Heart right ventricle (tissue), 16 donors: ENCODE measurements around the gene PTPRM. TPM values are rescaled to one million over a fixed set of nuclear protein-coding genes. Genes with fewer than 3 reads are reported as not detected.

ENCODE experiments used
- ATAC-seq, 8 donors: fragments of 200-7000 bp; cut with Tn5 transposase; one replicate each; pipeline ENCODE4 v1.9.1; 2020; ENCODE audit warnings: mild to moderate bottlenecking in 8 of 8, moderate library complexity in 8 of 8, moderate number of reproducible peaks in 1 of 8
- DNase-seq, 2 donors: peaks; one replicate each; pipeline ENCODE4 v3.0.0-alpha.2; 2020
- H3K27ac ChIP-seq, 10 donors: fragments of 200-600 bp; sonication (generic) in 2 of 10; one replicate each; pipeline versions ENCODE4 v1.5.0 to v1.8.0; 2020 to 2022; ENCODE audit warnings: mild to moderate bottlenecking in 3 of 10
- H3K27me3 ChIP-seq, 7 donors: fragments of 200-600 bp; one replicate each; pipeline ENCODE4 v1.8.0; 2021 to 2022; ENCODE audit warnings: mild to moderate bottlenecking in 2 of 7
- H3K36me3 ChIP-seq, 9 donors: fragments of 200-600 bp; sonication (generic) in 1 of 9; one replicate each; pipeline versions ENCODE4 v1.5.0 to v1.8.0; 2020 to 2022; ENCODE audit warnings: mild to moderate bottlenecking in 2 of 9
- H3K4me1 ChIP-seq, 9 donors: fragments of 200-600 bp; sonication (generic) in 1 of 9; one replicate each; pipeline versions ENCODE4 v1.5.0 to v1.8.0; 2020 to 2022; ENCODE audit warnings: mild to moderate bottlenecking in 4 of 9
- H3K4me3 ChIP-seq, 10 donors: fragments of 200-600 bp; sonication (generic) in 2 of 10; one replicate each; pipeline versions ENCODE4 v1.5.0 to v1.8.0; 2020 to 2022; ENCODE audit warnings: mild to moderate bottlenecking in 7 of 10, moderate library complexity in 2 of 10
- H3K9me3 ChIP-seq, 11 donors: fragments of 200-600 bp in 10 of 11; sonication (generic) in 2 of 11; one replicate each; pipeline versions ENCODE4 v1.5.0 to v1.8.0; 2013 to 2022; ENCODE audit warnings: mild to moderate bottlenecking in 2 of 11, control low read depth in 1 of 11, moderate library complexity in 1 of 11
- WGBS, 2 donors: extraction: QIAGEN DNeasy Blood & Tissue Kit; methylation state at CpG; one replicate each; pipeline ENCODE4 v1.1.7; 2013; ENCODE audit warnings: inconsistent platforms in 1 of 2; 5-methylcytosine and 5-hydroxymethylcytosine counted together
- intact Hi-C, 10 donors: fragments of 100-400 bp; cut with DNase I; formaldehyde crosslinking; loops; one replicate each; pipeline versions ENCODE4 v1.11.1 to v1.14.2; 2022
- polyA plus RNA-seq, 2 donors: library from polyadenylated mRNA; stranded (reverse); fragments of 200-250 nt; gene quantifications; one replicate each; pipeline ENCODE4 v1.2.3, GENCODE V29; 2013
- total RNA-seq, 10 donors: library from RNA; stranded (reverse); fragmentation: NEBNext Ultra II Directional in 3 of 10; extraction: Animal tissue kit (Norgen Biotek cat#: 25700) in 3 of 10; gene quantifications; one replicate each; pipeline versions ENCODE4 v1.2.1 to v1.2.4, GENCODE V29; 2021 to 2023
- TF ChIP-seq, protein P1 (sequence below), 9 donors: fragments of 200-600 bp; sonication (generic) in 2 of 9; IDR thresholded peaks; one replicate each; pipeline versions ENCODE4 v1.5.0 to v1.8.0; 2021 to 2022; ENCODE audit warnings: antibody characterized with exemption in 9 of 9, mild to moderate bottlenecking in 5 of 9, moderate library complexity in 1 of 9
- donor health status: Arrhythmogenic right ventricular cardiomyopathy.
- donor health status: ischemic (EF 13 %, LVEDD 7.1; RV severe dilation, severe dysfunction).
- donor health status: healthy with polysubstance abuse.
- donor health status: DM: no; HTN: yes; CAD: no.
- donor health status: DM: no; HTN: no; CAD: no.
- donor health status: ischemic (EF 25% LVEDD 6.9; RV normal size, moderate dysfunction).
- donor health status: ischemic (EF 25% LVEDD 5.7; RV mildly dilated, moderate dysfunction).
- donor health status: healthy.
- donor health status: DM: yes; HTN: yes; CAD: no.
- donor health status: Ischemic cardiomyopathy.
- donor health status: ischemic (EF 35%, LVEDD 5.7; RV mildly dilated, moderate dysfunction).
- donor health status: nonischemic (EF 11% LVEDD 7.7; RV severe dilation, severe dysfunction).
- donor health status: DM: yes; HTN: yes; CAD: no.
- donor health status: PGD.
- donor health status: ischemic (EF 29% LVEDD 5.4; RV normal size, mild dysfunction).
- donor health status: nonischemic (EF 23%, LVEDD 6.1; RV moderate dilation, normal function).

PTPRM gene
- total and polyA plus RNA-seq, 12 donors: 81.7 to 170 (median 132) TPM

DNA sequence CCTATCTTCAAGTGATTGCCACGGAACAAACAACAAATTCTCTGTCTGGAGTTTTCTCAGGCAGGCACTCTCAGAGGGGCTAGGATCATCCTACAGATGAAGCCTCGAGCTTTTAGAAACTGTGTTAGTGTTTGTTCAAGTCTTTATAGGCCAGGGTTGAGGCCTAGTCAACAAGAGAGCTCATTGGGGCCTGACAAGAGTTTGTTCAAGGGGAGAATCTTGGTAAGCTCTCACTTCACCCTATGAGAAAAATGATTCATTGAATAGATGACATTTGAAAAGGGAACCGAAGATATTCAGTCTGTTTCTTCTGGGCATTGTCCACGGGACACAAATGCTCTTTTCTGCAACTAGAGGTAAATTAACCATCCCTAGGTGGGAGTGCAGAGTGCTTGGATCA is 476.9 kb downstream of the PTPRM start:
- intact Hi-C loops: no loop called here
- no peak overlapping the region for H3K27ac ChIP-seq
- WGBS, 2 donors: 67 to 78% methylated on average over 4 of the region's 4 CpGs
- DNase-seq: no peak
- ATAC-seq: no peak
- no peak overlapping the region for H3K4me3 ChIP-seq
- no peaks in the 10 kb centered on the region for H3K9me3 ChIP-seq
- no peaks in the 10 kb centered on the region for H3K36me3 ChIP-seq
- peaks cover 0 to 47% (median 9%) of the 10 kb centered on the region in 9 donors for H3K4me1 ChIP-seq
- no peaks in the 10 kb centered on the region for H3K27me3 ChIP-seq
- TF ChIP-seq, protein P1, sequence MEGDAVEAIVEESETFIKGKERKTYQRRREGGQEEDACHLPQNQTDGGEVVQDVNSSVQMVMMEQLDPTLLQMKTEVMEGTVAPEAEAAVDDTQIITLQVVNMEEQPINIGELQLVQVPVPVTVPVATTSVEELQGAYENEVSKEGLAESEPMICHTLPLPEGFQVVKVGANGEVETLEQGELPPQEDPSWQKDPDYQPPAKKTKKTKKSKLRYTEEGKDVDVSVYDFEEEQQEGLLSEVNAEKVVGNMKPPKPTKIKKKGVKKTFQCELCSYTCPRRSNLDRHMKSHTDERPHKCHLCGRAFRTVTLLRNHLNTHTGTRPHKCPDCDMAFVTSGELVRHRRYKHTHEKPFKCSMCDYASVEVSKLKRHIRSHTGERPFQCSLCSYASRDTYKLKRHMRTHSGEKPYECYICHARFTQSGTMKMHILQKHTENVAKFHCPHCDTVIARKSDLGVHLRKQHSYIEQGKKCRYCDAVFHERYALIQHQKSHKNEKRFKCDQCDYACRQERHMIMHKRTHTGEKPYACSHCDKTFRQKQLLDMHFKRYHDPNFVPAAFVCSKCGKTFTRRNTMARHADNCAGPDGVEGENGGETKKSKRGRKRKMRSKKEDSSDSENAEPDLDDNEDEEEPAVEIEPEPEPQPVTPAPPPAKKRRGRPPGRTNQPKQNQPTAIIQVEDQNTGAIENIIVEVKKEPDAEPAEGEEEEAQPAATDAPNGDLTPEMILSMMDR (IDR thresholded peaks at IDR 0.05): no peak

DNA sequence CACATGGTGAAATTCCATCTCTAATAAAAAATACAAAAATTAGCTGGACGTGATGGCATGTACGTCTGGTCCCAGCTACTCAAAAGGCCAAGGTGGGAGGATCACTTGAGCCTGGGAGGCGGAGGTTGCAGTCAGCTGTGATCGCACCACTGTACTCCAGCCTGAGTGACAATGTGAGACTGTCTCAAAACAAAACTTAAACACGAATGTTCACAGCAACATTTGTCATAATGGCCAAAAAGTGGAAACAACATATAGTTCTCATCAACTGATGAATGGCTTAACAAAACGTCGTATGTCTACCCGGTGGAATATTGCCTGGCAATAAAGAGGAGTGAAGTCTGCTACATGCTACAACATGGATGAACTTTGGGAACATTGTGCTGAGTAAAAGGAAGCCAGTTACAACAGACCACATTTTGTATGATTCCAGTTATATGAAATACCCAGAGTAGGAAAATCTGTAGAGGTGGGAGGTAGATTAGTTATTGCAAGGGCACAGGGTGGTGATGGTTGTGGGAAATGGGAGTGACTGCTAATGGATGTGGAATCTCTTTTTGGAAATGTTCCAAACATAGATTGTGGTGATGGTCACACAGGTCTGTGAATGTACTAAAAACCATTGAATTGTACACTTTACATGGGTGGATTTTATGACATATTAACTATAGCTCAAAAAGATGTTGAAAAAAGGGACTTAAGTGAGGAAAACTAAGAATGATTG is 478.2 kb downstream of the PTPRM start:
- no peak overlapping the region for H3K27ac ChIP-seq
- H3K36me3 ChIP-seq: no peaks in the 10 kb centered on the region
- DNase-seq: no peak
- H3K4me1 ChIP-seq: peaks cover 0 to 50% (median 12%) of the 10 kb centered on the region in 9 donors
- TF ChIP-seq, protein P1 (IDR thresholded peaks at IDR 0.05): no peak
- H3K9me3 ChIP-seq: no peaks in the 10 kb centered on the region
- H3K27me3 ChIP-seq: no peaks in the 10 kb centered on the region
- intact Hi-C loops: no loop called here
- WGBS, 2 donors: 96 to 97% methylated on average over 8 of the region's 8 CpGs
- no peak overlapping the region for H3K4me3 ChIP-seq
- ATAC-seq: no peak

DNA sequence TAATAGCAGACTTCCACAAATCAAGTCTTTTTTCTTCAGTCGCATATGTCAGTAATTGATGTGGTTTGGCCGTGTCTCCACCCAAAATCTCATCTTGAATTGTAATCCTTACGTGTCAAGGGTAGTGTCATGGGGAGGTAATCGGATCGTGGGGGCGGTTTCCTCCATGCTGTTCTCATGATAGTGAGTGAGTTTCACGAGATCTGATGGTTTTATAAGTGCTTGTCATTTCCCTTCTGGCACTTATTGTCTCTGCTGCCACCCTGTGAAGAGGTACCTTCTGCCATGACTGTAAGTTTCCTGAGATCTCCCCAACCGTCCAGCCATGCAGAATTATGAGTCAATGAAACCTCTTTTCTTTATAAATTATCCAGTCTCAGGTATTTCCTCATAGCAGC is 478.8 kb downstream of the PTPRM start:
- Histone ChIP-seq H3K27me3 (no peaks in the 10 kb centered on the region), H3K9me3 (no peaks in the 10 kb centered on the region), H3K27ac (no peak overlapping the region), H3K36me3 (no peaks in the 10 kb centered on the region), H3K4me1 (peaks cover 2 to 55% (median 16%) of the 10 kb centered on the region in 9 donors), H3K4me3 (no peak overlapping the region)
- DNase-seq (no peak), ATAC-seq (no peak)
- intact Hi-C loops: no loop called here
- 74 to 75% methylated on average over 8 of the region's 8 CpGs for WGBS, 2 donors
- TF ChIP-seq, protein P1 (IDR thresholded peaks at IDR 0.05): no peak

DNA sequence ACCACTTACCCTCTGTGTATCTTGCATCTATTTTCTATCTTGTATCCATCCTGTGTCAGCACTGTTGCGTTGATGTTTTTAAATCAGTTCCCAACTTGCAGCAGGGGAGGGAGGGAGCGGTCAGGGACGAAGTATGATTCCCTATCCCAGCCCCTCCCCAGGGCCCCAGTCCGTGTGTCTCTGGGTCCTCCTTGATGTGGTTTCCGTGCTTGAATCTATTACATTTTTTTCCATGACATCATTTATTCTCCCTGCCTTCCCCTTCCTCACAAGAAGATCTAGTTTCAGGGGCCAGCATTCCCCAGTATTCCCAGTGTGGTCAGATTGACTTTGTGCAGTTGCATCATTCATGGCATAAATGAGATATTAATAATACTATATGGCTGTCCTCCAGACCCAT is 479.3 kb downstream of the PTPRM start:
- intact Hi-C loops: no loop called here
- H3K4me1 ChIP-seq: peaks cover 5 to 56% (median 21%) of the 10 kb centered on the region in 9 donors

More for the DNA sequence above, 479.3 kb downstream of the PTPRM start:
- DNase-seq: no peak
- ATAC-seq: no peak
- no peak overlapping the region for H3K4me3 ChIP-seq
- H3K27ac ChIP-seq: no peak overlapping the region
- TF ChIP-seq, protein P1 (IDR thresholded peaks at IDR 0.05): no peak
- no peaks in the 10 kb centered on the region for H3K27me3 ChIP-seq
- WGBS, 2 donors: 88 to 94% methylated on average over 5 of the region's 5 CpGs
- H3K36me3 ChIP-seq: no peaks in the 10 kb centered on the region
- H3K9me3 ChIP-seq: no peaks in the 10 kb centered on the region
